Measurements from ENCODE around the gene BDH2. TPM values are rescaled to one million over a fixed set of nuclear protein-coding genes. Genes with fewer than 3 reads are reported as not detected.

The BDH2 gene
- total RNA-seq: 89.9 and 96.3 TPM in 2 replicates
- long read RNA-seq, transcript BDH2-201 (10 exons, 1,126 nt): major isoform, 120 of 377 reads
- long read RNA-seq, transcript BDH2-204 (9 exons, 2,046 nt): minor isoform, 108 of 377 reads
- long read RNA-seq, transcript BDH2-203 (10 exons, 1,742 nt): minor isoform, 63 of 377 reads
- long read RNA-seq, partial matches to known transcripts: 16 of 377 reads
- long read RNA-seq, other reads (novel, unspliced or antisense): 69 of 377 reads

- peak; percentile 71 for TF ChIP-seq CTCF (IDR thresholded peaks at IDR 0.05; ENCODE audit: unreplicated experiment)
Measured at GRCh38 chr4:103099691-103100392, at the start of gene BDH2. Gene BDH2, minus strand, starts transcription at chr4:103099834. Its CDS starts 3,580 bp downstream, at chr4:103096254.

GRCh38 chr4:103144926-103145325 is 45.3 kb upstream of the BDH2 start:
- Mint-ChIP-seq H3K36me3 (ENCODE audit: insufficient read depth) (peaks cover 12% of the 10 kb centered on the region), H3K4me3 (ENCODE audit: low read depth) (no peak overlapping the region), H3K9me3 (ENCODE audit: low read depth) (no peaks in the 10 kb centered on the region), H3K27me3 (no peaks in the 10 kb centered on the region), H3K4me1 (ENCODE audit: low read depth) (no peaks in the 10 kb centered on the region), H3K27ac (no peak overlapping the region)
- TF ChIP-seq CTCF (IDR thresholded peaks at IDR 0.05; ENCODE audit: unreplicated experiment): no peak
- no peak for DNase-seq (ENCODE audit: low spot score, unreplicated experiment)

More at GRCh38 chr4:103099691-103100392, at the start of gene BDH2:
- Mint-ChIP-seq H3K36me3 (ENCODE audit: insufficient read depth) (no peaks in the 10 kb centered on the region), H3K27me3 (no peaks in the 10 kb centered on the region), H3K9me3 (ENCODE audit: low read depth) (no peaks in the 10 kb centered on the region), H3K27ac (peak within 1 kb of the TSS; percentile 94), H3K4me1 (ENCODE audit: low read depth) (peaks cover 22% of the 10 kb centered on the region), H3K4me3 (ENCODE audit: low read depth) (peak within 1 kb of the TSS; percentile 84)
- no peak for DNase-seq (ENCODE audit: low spot score, unreplicated experiment)

- Mint-ChIP-seq H3K4me1 (ENCODE audit: low read depth) (no peaks in the 10 kb centered on the region), H3K4me3 (ENCODE audit: low read depth) (no peak overlapping the region)
Measured at GRCh38 chr4:103137446-103137827, 37.8 kb upstream of the BDH2 start.

DNA sequence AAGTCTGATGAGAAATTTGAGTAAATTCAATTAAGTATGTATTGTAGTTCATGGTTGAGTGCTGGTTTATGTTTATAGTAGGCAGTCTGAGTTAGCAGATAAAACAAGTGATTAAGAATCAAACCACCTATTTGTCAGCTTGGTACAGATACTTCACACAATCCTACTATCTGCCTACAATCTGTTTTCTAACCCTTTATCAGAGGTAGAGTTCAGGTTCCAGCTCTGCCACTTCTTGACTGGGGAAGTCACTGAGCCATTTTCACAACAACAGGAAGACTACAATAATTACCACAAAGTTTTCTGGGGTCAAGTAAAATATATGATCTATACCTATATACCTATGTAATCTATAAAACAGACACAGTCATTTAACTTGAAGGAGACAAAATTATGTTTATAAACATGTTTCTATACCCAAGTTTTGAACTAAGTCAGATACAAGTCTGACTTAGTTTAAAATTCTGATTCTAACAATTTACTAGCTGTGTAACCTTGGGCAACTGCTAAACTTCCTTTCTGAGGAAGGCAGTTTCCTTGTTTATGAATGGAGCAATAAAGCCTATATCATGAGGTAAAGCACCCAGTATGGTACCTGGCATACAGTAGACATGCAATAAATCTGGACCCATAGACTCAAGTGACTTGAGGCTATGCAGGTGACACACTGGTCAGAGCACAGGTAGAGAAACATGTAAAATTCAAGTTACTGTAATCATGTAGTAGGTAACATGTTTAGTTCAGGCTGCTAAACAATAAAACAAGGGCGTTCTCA is 37.2 kb upstream of the BDH2 start:
- H3K4me1 Mint-ChIP-seq (ENCODE audit: low read depth): no peaks in the 10 kb centered on the region
- no peak overlapping the region for H3K4me3 Mint-ChIP-seq (ENCODE audit: low read depth)
- H3K36me3 Mint-ChIP-seq (ENCODE audit: insufficient read depth): peaks cover 16% of the 10 kb centered on the region
- no peaks in the 10 kb centered on the region for H3K9me3 Mint-ChIP-seq (ENCODE audit: low read depth)
- no peak overlapping the region for H3K27ac Mint-ChIP-seq
- no peaks in the 10 kb centered on the region for H3K27me3 Mint-ChIP-seq
- DNase-seq (ENCODE audit: low spot score, unreplicated experiment): no peak
- no peak for TF ChIP-seq CTCF (IDR thresholded peaks at IDR 0.05; ENCODE audit: unreplicated experiment)

More at GRCh38 chr4:103137446-103137827, 37.8 kb upstream of the BDH2 start:
- Mint-ChIP-seq H3K27me3 (no peaks in the 10 kb centered on the region), H3K36me3 (ENCODE audit: insufficient read depth) (peaks cover 15% of the 10 kb centered on the region), H3K9me3 (ENCODE audit: low read depth) (no peaks in the 10 kb centered on the region), H3K27ac (no peak overlapping the region)
- no peak for DNase-seq (ENCODE audit: low spot score, unreplicated experiment)
- no peak for TF ChIP-seq CTCF (IDR thresholded peaks at IDR 0.05; ENCODE audit: unreplicated experiment)

DNA sequence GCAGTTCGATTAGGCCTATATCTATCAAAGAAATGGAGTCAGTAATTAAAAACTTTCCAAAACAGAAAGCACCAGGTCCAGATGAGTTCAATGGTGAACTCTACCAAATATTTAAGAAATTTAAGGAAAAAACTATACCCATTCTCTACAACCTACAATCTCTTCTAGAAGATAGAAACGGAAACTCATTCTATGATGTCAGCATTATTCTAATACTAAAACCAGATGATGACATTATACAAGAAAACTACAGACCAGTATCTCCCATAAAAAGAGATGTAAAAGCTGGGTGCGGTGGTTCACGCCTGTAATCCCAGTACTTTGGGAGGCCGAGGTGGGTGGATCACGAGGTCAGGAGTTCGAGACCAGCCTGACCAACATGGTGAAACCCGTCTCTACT is 29.5 kb upstream of the BDH2 start:
- Mint-ChIP-seq H3K27me3 (no peaks in the 10 kb centered on the region), H3K4me3 (ENCODE audit: low read depth) (no peak overlapping the region), H3K9me3 (ENCODE audit: low read depth) (peaks cover 22% of the 10 kb centered on the region), H3K36me3 (ENCODE audit: insufficient read depth) (peaks cover 38% of the 10 kb centered on the region), H3K27ac (no peak overlapping the region), H3K4me1 (ENCODE audit: low read depth) (peaks cover 6% of the 10 kb centered on the region)
- no peak for TF ChIP-seq CTCF (IDR thresholded peaks at IDR 0.05; ENCODE audit: unreplicated experiment)
- no peak for DNase-seq (ENCODE audit: low spot score, unreplicated experiment)
